ENCODE results near the gene MMEL1.
"Not testable (repeated sequence)": the region's sequence is repeated elsewhere in the genome, so short reads cannot be mapped to it uniquely, and the experiment has no call there.

The MMEL1 gene

DNA sequence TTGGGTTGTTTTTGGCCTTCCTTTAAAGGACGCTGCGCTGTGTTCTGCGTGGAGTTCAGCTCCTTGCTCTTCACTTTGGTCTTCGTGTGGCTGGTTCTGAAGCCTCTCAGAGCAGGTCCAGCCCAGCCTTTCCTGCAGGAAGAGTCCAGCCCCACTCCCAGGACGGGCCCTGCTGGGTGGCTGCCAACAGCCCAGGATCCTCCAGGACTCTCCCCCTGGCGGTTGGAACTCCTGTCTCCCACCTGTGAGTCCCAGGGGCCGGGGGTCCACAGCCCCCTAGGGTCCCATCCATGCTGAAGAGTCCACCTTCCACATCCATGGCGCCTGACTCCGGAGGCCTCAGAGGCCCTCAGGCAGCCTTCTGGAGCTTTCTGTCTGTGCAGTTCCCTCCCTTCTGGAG, 81.3 kb downstream of the MMEL1 start:
- not testable (repeated sequence) for H3K36me3 ChIP-seq (ENCODE audit: control insufficient read depth, insufficient read depth, low read length); H3K4me3 ChIP-seq (ENCODE audit: extremely low read depth, insufficient read depth, low read length, poor library complexity, severe bottlenecking); H3K27ac ChIP-seq (ENCODE audit: low read depth, low read length, severe bottlenecking); H3K9me3 ChIP-seq (ENCODE audit: control insufficient read depth, low read length)
- WGBS, 2 experiments (ENCODE audit: insufficient coverage in 2 of 2): 85 to 95% methylated on average over 6 to 7 of the region's 9 CpGs
- H3K4me1 ChIP-seq (ENCODE audit: control insufficient read depth, insufficient read depth, low read length, poor library complexity, severe bottlenecking): peaks cover 15% of the 10 kb centered on the region

- H3K4me1 ChIP-seq (ENCODE audit: control insufficient read depth, insufficient read depth, low read length, poor library complexity, severe bottlenecking): peaks cover 18% of the 10 kb centered on the region
- not testable (repeated sequence) for H3K4me3 ChIP-seq (ENCODE audit: extremely low read depth, insufficient read depth, low read length, poor library complexity, severe bottlenecking); H3K27ac ChIP-seq (ENCODE audit: low read depth, low read length, severe bottlenecking); H3K36me3 ChIP-seq (ENCODE audit: control insufficient read depth, insufficient read depth, low read length); H3K9me3 ChIP-seq (ENCODE audit: control insufficient read depth, low read length)
- 88 to 89% methylated on average over 2 to 3 of the region's 12 CpGs for WGBS, 2 experiments (ENCODE audit: insufficient coverage in 2 of 2)
Observed at GRCh38 chr1:2550309-2550861, 82.4 kb downstream of the MMEL1 start.

- not testable (repeated sequence) for H3K4me3 ChIP-seq (ENCODE audit: extremely low read depth, insufficient read depth, low read length, poor library complexity, severe bottlenecking); H3K27ac ChIP-seq (ENCODE audit: low read depth, low read length, severe bottlenecking); H3K36me3 ChIP-seq (ENCODE audit: control insufficient read depth, insufficient read depth, low read length); H3K9me3 ChIP-seq (ENCODE audit: control insufficient read depth, low read length)
- H3K4me1 ChIP-seq (ENCODE audit: control insufficient read depth, insufficient read depth, low read length, poor library complexity, severe bottlenecking): peaks cover 21% of the 10 kb centered on the region
- WGBS, 2 experiments (ENCODE audit: insufficient coverage in 2 of 2): 91 to 93% methylated on average over 18 of the region's 28 CpGs
Observed at GRCh38 chr1:2549367-2550029, 83.3 kb downstream of the MMEL1 start.

- WGBS, 2 experiments (ENCODE audit: insufficient coverage in 2 of 2): 42 to 51% methylated on average over 15 to 17 of the region's 17 CpGs
- Histone ChIP-seq H3K36me3 (ENCODE audit: control insufficient read depth, insufficient read depth, low read length) (no peaks in the 10 kb centered on the region), H3K4me3 (ENCODE audit: extremely low read depth, insufficient read depth, low read length, poor library complexity, severe bottlenecking) (peak overlapping the region; percentile 52), H3K4me1 (ENCODE audit: control insufficient read depth, insufficient read depth, low read length, poor library complexity, severe bottlenecking) (peaks cover 34% of the 10 kb centered on the region), H3K9me3 (ENCODE audit: control insufficient read depth, low read length) (no peaks in the 10 kb centered on the region), H3K27ac (ENCODE audit: low read depth, low read length, severe bottlenecking) (peak overlapping the region; percentile 36)
Observed at GRCh38 chr1:2548068-2548589, 84.7 kb downstream of the MMEL1 start.

DNA sequence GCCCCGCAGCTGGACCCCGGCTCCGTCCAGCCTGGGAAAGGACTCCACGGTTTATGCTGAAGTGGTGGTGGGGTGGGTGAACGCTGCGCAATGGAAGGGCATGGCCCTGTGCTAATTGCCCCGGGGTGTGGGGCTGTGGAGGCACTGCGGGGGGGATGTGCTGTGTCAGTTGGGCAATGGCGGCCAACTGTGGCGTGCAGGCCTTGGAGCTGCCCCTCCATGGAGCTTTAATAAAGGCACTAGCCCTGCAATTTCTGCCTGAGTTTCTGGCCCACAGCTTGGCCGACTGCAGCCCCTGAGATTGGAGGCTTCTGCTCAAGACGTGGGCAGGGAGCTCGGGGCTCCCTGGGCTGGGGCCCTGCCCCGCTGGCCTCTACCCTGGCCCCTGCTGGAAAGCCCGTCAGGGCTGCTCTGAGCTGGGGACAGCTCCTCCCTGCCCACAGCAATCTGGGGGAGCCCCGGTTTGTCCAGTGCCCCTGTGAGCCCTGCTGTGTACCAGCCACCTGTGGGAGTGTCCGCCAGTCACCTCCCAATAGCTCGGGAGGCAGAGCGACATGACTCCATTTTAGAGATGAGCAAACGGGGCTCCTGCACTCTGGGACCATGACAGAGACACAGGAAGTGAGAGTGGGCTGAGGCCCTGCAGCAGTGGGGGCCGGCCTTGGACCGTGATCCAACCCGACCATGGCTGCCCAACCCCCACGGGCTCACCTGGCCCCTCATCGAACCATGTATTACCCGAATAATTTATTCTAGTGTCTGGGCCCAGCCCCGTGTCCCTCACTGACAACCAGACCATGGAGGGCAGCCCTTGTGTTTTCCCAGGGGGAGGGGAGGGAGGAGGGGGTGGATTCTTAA, 85.4 kb downstream of the MMEL1 start:
- Histone ChIP-seq H3K9me3 (ENCODE audit: control insufficient read depth, low read length) (no peaks in the 10 kb centered on the region), H3K4me1 (ENCODE audit: control insufficient read depth, insufficient read depth, low read length, poor library complexity, severe bottlenecking) (peaks cover 38% of the 10 kb centered on the region), H3K27ac (ENCODE audit: low read depth, low read length, severe bottlenecking) (no peak overlapping the region), H3K4me3 (ENCODE audit: extremely low read depth, insufficient read depth, low read length, poor library complexity, severe bottlenecking) (peak overlapping the region; percentile 52), H3K36me3 (ENCODE audit: control insufficient read depth, insufficient read depth, low read length) (no peaks in the 10 kb centered on the region)
- WGBS, 2 experiments (ENCODE audit: insufficient coverage in 2 of 2): 11 to 12% methylated on average over 21 to 24 of the region's 27 CpGs

GRCh38 chr1:2546515-2547209, 86.2 kb downstream of the MMEL1 start:
- 0 to 1% methylated on average over 41 to 44 of the region's 52 CpGs for whole genome bisulfite sequencing, 2 experiments (ENCODE audit: insufficient coverage in 2 of 2)
- Histone ChIP-seq H3K4me3 (ENCODE audit: extremely low read depth, insufficient read depth, low read length, poor library complexity, severe bottlenecking) (peak overlapping the region; percentile 52), H3K36me3 (ENCODE audit: control insufficient read depth, insufficient read depth, low read length) (no peaks in the 10 kb centered on the region), H3K27ac (ENCODE audit: low read depth, low read length, severe bottlenecking) (peak overlapping the region; percentile 46), H3K4me1 (ENCODE audit: control insufficient read depth, insufficient read depth, low read length, poor library complexity, severe bottlenecking) (peaks cover 38% of the 10 kb centered on the region), H3K9me3 (ENCODE audit: control insufficient read depth, low read length) (no peaks in the 10 kb centered on the region)

DNA sequence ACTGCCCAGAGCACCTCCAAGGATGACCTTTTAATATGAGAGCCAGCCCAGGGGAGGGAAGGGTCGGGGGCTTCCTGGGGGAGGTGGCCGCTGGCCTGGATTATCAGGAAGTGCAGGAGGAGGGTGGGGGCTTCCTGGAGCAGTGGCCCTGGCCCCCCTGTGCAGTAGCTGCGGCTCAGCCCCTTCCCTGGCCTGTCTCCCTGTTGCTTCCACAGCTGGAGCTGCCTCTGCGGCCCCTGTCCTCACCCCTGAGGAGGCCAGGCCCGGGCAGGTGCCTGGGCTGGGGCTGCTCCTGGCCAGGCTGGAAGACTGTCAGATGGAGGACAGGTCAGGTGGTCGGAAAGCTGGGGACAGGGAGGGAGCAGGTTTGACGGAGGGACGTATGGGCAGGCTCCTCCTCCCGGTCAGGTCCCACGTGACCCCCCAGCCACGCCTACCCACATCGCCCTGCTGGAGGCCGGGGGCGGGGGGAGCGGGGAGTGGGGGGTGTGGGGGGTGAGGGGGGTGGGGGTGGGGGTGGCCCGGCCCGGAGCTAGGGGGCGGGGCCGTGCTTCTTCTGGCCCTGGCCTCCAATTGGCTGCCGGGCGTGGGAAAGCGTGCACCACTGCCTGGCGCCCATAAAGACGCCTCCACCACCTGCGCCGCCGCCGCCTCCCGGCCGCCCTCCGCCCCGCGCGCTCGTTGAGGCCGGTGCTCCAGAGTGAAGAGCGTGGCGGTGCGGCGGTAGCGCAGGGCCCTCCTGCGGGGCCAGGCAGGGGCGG, 86.9 kb downstream of the MMEL1 start:
- WGBS, 2 experiments (ENCODE audit: insufficient coverage in 2 of 2): 3 to 4% methylated on average over 24 to 31 of the region's 43 CpGs
- Histone ChIP-seq H3K4me3 (ENCODE audit: extremely low read depth, insufficient read depth, low read length, poor library complexity, severe bottlenecking) (peak overlapping the region; percentile 52), H3K36me3 (ENCODE audit: control insufficient read depth, insufficient read depth, low read length) (no peaks in the 10 kb centered on the region), H3K27ac (ENCODE audit: low read depth, low read length, severe bottlenecking) (peak overlapping the region; percentile 46), H3K9me3 (ENCODE audit: control insufficient read depth, low read length) (no peaks in the 10 kb centered on the region), H3K4me1 (ENCODE audit: control insufficient read depth, insufficient read depth, low read length, poor library complexity, severe bottlenecking) (peaks cover 38% of the 10 kb centered on the region)

DNA sequence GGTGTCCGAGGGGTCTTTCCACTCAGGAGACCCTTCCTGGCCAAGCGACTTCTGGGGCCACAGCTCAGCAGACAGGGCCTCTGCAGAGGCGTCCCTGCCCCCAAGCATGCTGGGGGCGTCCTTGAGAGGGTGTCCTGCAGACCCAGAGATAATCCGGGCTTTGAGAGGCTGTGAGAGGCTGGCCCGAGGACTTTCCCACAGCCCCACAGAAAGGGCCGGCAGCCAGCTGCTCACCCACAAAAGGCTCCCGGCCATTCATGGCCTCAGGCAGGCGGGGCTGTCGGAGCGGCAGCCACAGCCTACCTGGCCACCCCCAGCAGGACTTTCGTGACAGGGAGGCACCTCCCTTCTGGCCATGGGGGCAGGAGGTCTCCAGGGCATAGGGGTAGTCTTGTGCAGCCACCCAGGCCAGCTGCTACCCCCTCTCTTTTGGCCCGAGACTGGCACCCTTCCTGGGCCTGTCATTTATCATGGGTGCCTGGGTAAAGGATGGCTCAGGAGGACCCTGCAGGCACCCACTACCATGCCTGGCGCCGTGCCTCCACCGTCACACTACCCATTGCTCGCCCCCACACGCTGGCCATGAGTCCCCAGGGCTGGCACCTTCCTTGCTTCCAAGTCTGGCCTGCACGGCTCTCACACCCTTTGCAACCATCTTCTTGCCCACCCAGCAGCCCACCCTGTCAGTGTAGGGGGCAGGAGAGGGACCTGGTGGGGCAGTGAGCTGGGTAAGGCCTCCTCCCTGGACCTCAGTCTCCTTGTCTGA, 87.8 kb downstream of the MMEL1 start:
- H3K4me1 ChIP-seq (ENCODE audit: control insufficient read depth, insufficient read depth, low read length, poor library complexity, severe bottlenecking): peaks cover 42% of the 10 kb centered on the region

DNA sequence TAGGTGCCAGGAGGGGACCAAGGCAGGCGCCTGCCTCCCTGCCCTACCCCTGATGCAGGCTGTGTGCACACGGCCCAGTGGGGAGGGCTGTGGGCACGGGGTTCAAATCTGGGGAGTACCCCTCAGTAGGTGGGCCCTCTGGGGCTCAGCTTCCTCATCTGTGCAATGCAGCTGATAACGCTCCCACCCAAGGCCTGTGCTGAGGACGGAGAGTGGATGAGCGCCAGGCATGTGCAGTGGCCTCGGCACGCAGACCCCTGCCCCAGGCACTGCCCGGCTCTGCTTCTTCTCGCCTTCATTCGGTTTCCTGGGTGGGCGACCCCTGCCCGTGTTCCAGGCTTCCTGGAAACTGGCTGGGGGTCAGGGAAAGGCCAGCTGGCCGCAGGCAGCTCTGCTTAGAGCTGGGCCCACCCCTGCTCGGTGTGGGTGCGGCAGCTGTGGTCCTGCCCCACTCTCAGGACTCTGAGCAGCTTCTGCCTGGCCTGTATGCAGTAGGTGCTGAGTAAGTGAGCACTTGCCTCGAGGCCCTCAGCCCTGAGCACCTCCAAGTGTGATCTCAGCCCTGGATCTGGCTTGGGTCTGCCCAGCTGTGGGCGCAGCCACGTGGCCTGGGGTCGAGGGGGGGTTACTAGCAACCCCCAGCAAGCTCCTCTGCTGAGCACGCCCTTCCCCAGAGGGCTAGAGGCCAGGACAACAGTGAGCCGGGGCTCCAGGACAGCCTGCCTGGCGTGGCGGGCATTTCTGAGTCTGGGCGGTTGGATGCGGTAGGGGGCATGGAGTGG, 88.5 kb downstream of the MMEL1 start:
- Histone ChIP-seq H3K27ac (ENCODE audit: low read depth, low read length, severe bottlenecking) (no peak overlapping the region), H3K9me3 (ENCODE audit: control insufficient read depth, low read length) (no peaks in the 10 kb centered on the region), H3K4me1 (ENCODE audit: control insufficient read depth, insufficient read depth, low read length, poor library complexity, severe bottlenecking) (peaks cover 42% of the 10 kb centered on the region), H3K36me3 (ENCODE audit: control insufficient read depth, insufficient read depth, low read length) (no peaks in the 10 kb centered on the region), H3K4me3 (ENCODE audit: extremely low read depth, insufficient read depth, low read length, poor library complexity, severe bottlenecking) (no peak overlapping the region)
- WGBS, 2 experiments (ENCODE audit: insufficient coverage in 2 of 2): 81 to 82% methylated on average over 21 to 24 of the region's 26 CpGs

More for the DNA sequence above, 87.8 kb downstream of the MMEL1 start:
- no peak overlapping the region for H3K4me3 ChIP-seq (ENCODE audit: extremely low read depth, insufficient read depth, low read length, poor library complexity, severe bottlenecking)
- no peak overlapping the region for H3K27ac ChIP-seq (ENCODE audit: low read depth, low read length, severe bottlenecking)
- no peaks in the 10 kb centered on the region for H3K9me3 ChIP-seq (ENCODE audit: control insufficient read depth, low read length)
- WGBS, 2 experiments (ENCODE audit: insufficient coverage in 2 of 2): 80 to 83% methylated on average over 16 to 17 of the region's 19 CpGs
- H3K36me3 ChIP-seq (ENCODE audit: control insufficient read depth, insufficient read depth, low read length): no peaks in the 10 kb centered on the region
